PFSK-1 (cell line): ENCODE results near the gene TFF2.

Experiments
- FOXP2 ChIP-seq: optimal IDR thresholded peaks from 2 replicates; pipeline ENCODE3; 2011; ENCODE audit warnings: borderline replicate concordance, control low read depth, inconsistent platforms; ENCODE audit not compliant: insufficient read depth; ENCODE audit errors: extremely low read length, extremely low read depth
- POLR2AphosphoS5 ChIP-seq: IDR thresholded peaks from 2 replicates; pipeline ENCODE4 v1.6.1; 2012; ENCODE audit warnings: low read depth, mild to moderate bottlenecking, control low read depth, low read length, moderate library complexity
- REST ChIP-seq, 2 experiments: IDR thresholded peaks; 2 replicates each; pipeline versions ENCODE4 v1.6.1 to v1.8.0; 2011 to 2012; ENCODE audit warnings: low read depth in 2 of 2, low read length in 2 of 2, control low read depth in 1 of 2, inconsistent platforms in 1 of 2, mild to moderate bottlenecking in 1 of 2, moderate library complexity in 1 of 2; ENCODE audit not compliant: insufficient read depth in 1 of 2
- SIN3A ChIP-seq: IDR thresholded peaks from 2 replicates; pipeline ENCODE4 v1.6.1; 2012; ENCODE audit warnings: mild to moderate bottlenecking, low read length, moderate library complexity, borderline replicate concordance; ENCODE audit not compliant: insufficient read depth
- TAF1 ChIP-seq: IDR thresholded peaks from 2 replicates; pipeline ENCODE4 v1.6.1; 2012; ENCODE audit warnings: low read length, control low read depth, borderline replicate concordance; ENCODE audit not compliant: insufficient read depth

DNA sequence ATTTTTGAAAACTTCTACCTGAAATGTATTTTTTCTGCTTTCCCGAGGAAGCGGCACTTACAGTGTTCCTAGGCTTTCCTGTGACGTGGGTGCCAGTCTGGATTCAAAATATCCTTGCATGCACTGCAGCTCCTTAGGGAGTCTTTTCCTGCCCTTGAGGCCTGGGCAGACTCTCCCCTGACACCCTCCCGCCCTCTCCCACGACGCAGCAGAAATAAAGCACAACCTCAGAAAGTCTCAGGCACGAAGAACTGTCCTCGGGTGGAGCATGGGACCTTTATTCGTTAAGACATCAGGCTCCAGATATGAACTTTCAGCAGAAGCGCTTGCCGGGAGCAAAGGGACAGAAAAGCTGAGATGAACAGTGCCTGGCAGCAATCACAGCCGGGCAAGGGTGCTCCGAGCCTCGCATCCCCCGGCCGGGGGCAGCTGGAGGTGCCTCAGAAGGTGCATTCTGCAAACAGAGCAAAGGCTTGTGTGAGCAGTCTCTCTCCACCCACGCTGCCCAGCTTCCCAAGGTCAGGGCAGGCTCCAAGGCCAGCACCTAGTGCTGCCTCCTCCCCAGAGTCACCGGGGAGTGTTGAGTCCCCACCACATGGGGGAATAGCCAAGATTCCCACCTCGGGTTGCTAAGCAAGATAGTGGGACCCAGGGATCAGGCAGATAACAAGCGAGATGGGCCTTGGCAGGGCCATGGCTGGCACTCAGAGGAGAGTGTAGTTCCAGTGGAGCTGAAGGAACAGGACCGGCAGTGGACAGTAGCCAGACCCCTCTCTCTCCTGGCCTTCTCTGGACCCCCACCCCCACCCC lies 38.8 kb downstream of the TFF2 start:
- no peak for TF ChIP-seq POLR2AphosphoS5
- TF ChIP-seq REST (IDR thresholded peaks at IDR 0.05; ENCODE audit: insufficient read depth in 1 of 2, low read depth in 2 of 2, low read length in 2 of 2), result no peak
- no peak for TF ChIP-seq SIN3A
- no peak for TF ChIP-seq TAF1
- no peak for TF ChIP-seq FOXP2
